H9 (cell line): ENCODE measurements around the gene NPDC1. TPM values are rescaled to one million over a fixed set of nuclear protein-coding genes. Genes with fewer than 3 reads are reported as not detected.

Experiments used
- DNase-seq: peaks from one replicate; pipeline ENCODE4 v3.0.0-alpha.2; 2017
- H2AFZ ChIP-seq: one replicate; pipeline ENCODE4 v1.6.1; 2013; ENCODE audit warnings: mild to moderate bottlenecking, low read length, control low read depth, moderate library complexity
- H2AK5ac ChIP-seq: 2 replicates; pipeline ENCODE4 v1.6.1; 2013; ENCODE audit warnings: low read length, control low read depth, mixed read lengths; ENCODE audit not compliant: insufficient read length
- H2BK120ac ChIP-seq: one replicate; pipeline ENCODE4 v1.6.1; 2013; ENCODE audit warnings: low read depth, mild to moderate bottlenecking, low read length, control low read depth, inconsistent platforms; ENCODE audit not compliant: poor library complexity, severe bottlenecking
- H2BK12ac ChIP-seq: 2 replicates; pipeline ENCODE4 v1.6.1; 2013; ENCODE audit warnings: low read length, control low read depth, mixed read lengths, low read depth; ENCODE audit not compliant: insufficient read length
- H2BK15ac ChIP-seq: 2 replicates; pipeline ENCODE4 v1.6.1; 2013; ENCODE audit warnings: low read depth, low read length, control low read depth
- H2BK20ac ChIP-seq: one replicate; pipeline ENCODE4 v1.6.1; 2013; ENCODE audit warnings: low read depth, mild to moderate bottlenecking, low read length, control low read depth, inconsistent platforms; ENCODE audit not compliant: poor library complexity, severe bottlenecking
- H2BK5ac ChIP-seq: 2 replicates; pipeline ENCODE4 v1.6.1; 2013; ENCODE audit warnings: low read length, control low read depth, mixed read lengths; ENCODE audit not compliant: insufficient read length
- H3K14ac ChIP-seq: 2 replicates; pipeline ENCODE4 v1.6.1; 2013; ENCODE audit warnings: low read length, control low read depth; ENCODE audit not compliant: insufficient read depth
- H3K18ac ChIP-seq: 2 replicates; pipeline ENCODE4 v1.6.1; 2013; ENCODE audit warnings: low read depth, mild to moderate bottlenecking, mixed read lengths, low read length, control low read depth; ENCODE audit not compliant: insufficient read length
- H3K23ac ChIP-seq: 2 replicates; pipeline ENCODE4 v1.6.1; 2013; ENCODE audit warnings: low read length, control low read depth, mixed read lengths, low read depth; ENCODE audit not compliant: insufficient read length
- H3K23me2 ChIP-seq: 2 replicates; pipeline ENCODE4 v1.6.1; 2013; ENCODE audit warnings: low read depth, mild to moderate bottlenecking, mixed read lengths, low read length, control low read depth; ENCODE audit not compliant: insufficient read length, poor library complexity, severe bottlenecking
- H3K27ac ChIP-seq: 2 replicates; pipeline ENCODE4 v1.5.1; 2013; ENCODE audit warnings: low read length, control low read depth, mixed read lengths, low read depth; ENCODE audit not compliant: insufficient read length
- H3K27me3 ChIP-seq: 2 replicates; pipeline ENCODE4 v1.6.1; 2013; ENCODE audit warnings: low read length, control low read depth, inconsistent platforms; ENCODE audit not compliant: insufficient read depth
- H3K4ac ChIP-seq: 2 replicates; pipeline ENCODE4 v1.6.1; 2013; ENCODE audit warnings: low read depth, mild to moderate bottlenecking, control low read depth, inconsistent platforms, low read length, moderate library complexity
- H3K4me1 ChIP-seq: 2 replicates; pipeline ENCODE4 v1.6.1; 2013; ENCODE audit warnings: low read length, control low read depth, inconsistent platforms; ENCODE audit not compliant: insufficient read depth
- H3K4me2 ChIP-seq: 2 replicates; pipeline ENCODE4 v1.6.1; 2013; ENCODE audit warnings: low read length, control low read depth, mixed read lengths; ENCODE audit not compliant: insufficient read length, insufficient read depth
- H3K56ac ChIP-seq: 2 replicates; pipeline ENCODE4 v1.6.1; 2013; ENCODE audit warnings: low read depth, mild to moderate bottlenecking, mixed read lengths, low read length, control low read depth; ENCODE audit not compliant: insufficient read length
- H3K79me1 ChIP-seq: 2 replicates; pipeline ENCODE4 v1.6.1; 2013; ENCODE audit warnings: low read depth, mild to moderate bottlenecking, moderate library complexity, low read length, control low read depth, inconsistent platforms; ENCODE audit not compliant: insufficient read depth, poor library complexity, severe bottlenecking
- H3K79me2 ChIP-seq: 2 replicates; pipeline ENCODE4 v1.6.1; 2013; ENCODE audit warnings: low read length, control low read depth, inconsistent platforms; ENCODE audit not compliant: insufficient read depth
- H3K9ac ChIP-seq: 2 replicates; pipeline ENCODE4 v1.6.1; 2013; ENCODE audit warnings: low read length, control low read depth, mixed read lengths; ENCODE audit not compliant: insufficient read length; ENCODE audit errors: extremely low read depth
- H3K9me3 ChIP-seq: one replicate; pipeline ENCODE4 v1.6.1; 2013; ENCODE audit warnings: low read depth, low read length, inconsistent platforms; ENCODE audit not compliant: control insufficient read depth
- H3T11ph ChIP-seq: one replicate; pipeline ENCODE4 v1.6.1; 2013; ENCODE audit warnings: mild to moderate bottlenecking, low read length, control low read depth, inconsistent platforms
- H4K20me1 ChIP-seq: one replicate; pipeline ENCODE4 v1.6.1; 2013; ENCODE audit not compliant: control insufficient read depth, insufficient read length, insufficient read depth
- H4K5ac ChIP-seq: 2 replicates; pipeline ENCODE4 v1.6.1; 2013; ENCODE audit warnings: low read depth, mild to moderate bottlenecking, mixed read lengths, low read length, control low read depth; ENCODE audit not compliant: insufficient read length
- H4K8ac ChIP-seq: replicated peaks from 2 replicates; pipeline ENCODE4 v1.6.1; 2013; ENCODE audit warnings: low read length, control low read depth, mixed read lengths, low read depth; ENCODE audit not compliant: insufficient read length
- H4K91ac ChIP-seq: 2 replicates; pipeline ENCODE4 v1.6.1; 2013; ENCODE audit warnings: low read depth, mild to moderate bottlenecking, moderate library complexity, mixed read lengths, low read length, control low read depth; ENCODE audit not compliant: insufficient read length
- H3K27ac Mint-ChIP-seq, 3 experiments: 2 replicates in 2 of 3; 3 replicates in 1 of 3; pipeline ENCODE4 v1.8.0; 2020 to 2021; ENCODE audit warnings: mixed read lengths in 3 of 3, mild to moderate bottlenecking in 1 of 3, moderate library complexity in 1 of 3
- H3K27me3 Mint-ChIP-seq: 2 replicates; pipeline ENCODE4 v1.8.0; 2021; ENCODE audit warnings: low read depth, mild to moderate bottlenecking, moderate library complexity, mixed read lengths
- H3K36me3 Mint-ChIP-seq, 3 experiments: 2 replicates in 2 of 3; 3 replicates in 1 of 3; pipeline ENCODE4 v1.8.0; 2020 to 2021; ENCODE audit warnings: low read depth in 3 of 3, mixed read lengths in 3 of 3; ENCODE audit not compliant: insufficient read depth in 1 of 3
- H3K4me1 Mint-ChIP-seq, 2 experiments: 2 replicates each; pipeline ENCODE4 v1.8.0; 2020; ENCODE audit warnings: mixed read lengths in 2 of 2
- H3K4me3 Mint-ChIP-seq, 2 experiments: 2 replicates in 1 of 2; 3 replicates in 1 of 2; pipeline ENCODE4 v1.8.0; 2020 to 2021; ENCODE audit warnings: mild to moderate bottlenecking in 2 of 2, mixed read lengths in 2 of 2, moderate library complexity in 1 of 2
- H3K9me3 Mint-ChIP-seq, 2 experiments: 2 replicates in 1 of 2; 3 replicates in 1 of 2; pipeline ENCODE4 v1.8.0; 2020; ENCODE audit warnings: mild to moderate bottlenecking in 2 of 2, mixed read lengths in 2 of 2, moderate library complexity in 1 of 2
- CTCF ChIP-seq: fragments of 200-600 bp; sonication (generic); conservative IDR thresholded peaks from 3 replicates; pipeline ENCODE4 v1.8.0; 2021; ENCODE audit warnings: antibody characterized with exemption, mild to moderate bottlenecking
- WGBS: extraction: QIAGEN DNeasy Blood & Tissue Kit; methylation state at CpG from one replicate; pipeline ENCODE4 v1.1.7; 2013; ENCODE audit warnings: missing lambda C conversion rate, low lambda C conversion rate, mixed read lengths; ENCODE audit not compliant: insufficient read length; ENCODE audit errors: extremely low coverage; 5-methylcytosine and 5-hydroxymethylcytosine counted together
- total RNA-seq: library from RNA; stranded (reverse); gene quantifications from 2 replicates; pipeline ENCODE4 v1.2.1, GENCODE V29; 2021

NPDC1 gene
- total RNA-seq, 1 experiment from 2014 or later, result 57.6 TPM

- Histone ChIP-seq H3K56ac (no peak overlapping the region), H2AFZ (no peak overlapping the region)
Measured at GRCh38 chr9:137082925-137083290, 36.9 kb upstream of the NPDC1 start.

More at GRCh38 chr9:137082925-137083290, 36.9 kb upstream of the NPDC1 start:
- TF ChIP-seq CTCF, result no peak
- no peaks in the 10 kb centered on the region for H3K79me1 ChIP-seq
- H3K23me2 ChIP-seq, result peaks cover 22% of the 10 kb centered on the region
- no peak overlapping the region for H3K4me2 ChIP-seq
- H3K4ac ChIP-seq, result no peak overlapping the region
- peaks cover 31% of the 10 kb centered on the region for H3K27me3 Mint-ChIP-seq
- no peak overlapping the region for H3T11ph ChIP-seq
- no peak overlapping the region for H3K23ac ChIP-seq
- no peaks in the 10 kb centered on the region for H3K79me2 ChIP-seq
- H3K4me1 ChIP-seq, result no peaks in the 10 kb centered on the region; the same call in 1 of the 2 replicates
- H4K5ac ChIP-seq, result no peak overlapping the region
- no peak overlapping the region for H2BK120ac ChIP-seq
- peaks cover 15 to 26% of the 10 kb centered on the region in 2 experiments for H3K4me1 Mint-ChIP-seq
- H4K20me1 ChIP-seq, result peaks cover 3% of the 10 kb centered on the region
- no peak overlapping the region for H4K91ac ChIP-seq
- no peak overlapping the region for H2BK12ac ChIP-seq
- H4K8ac ChIP-seq, result no peak overlapping the region
- H3K27ac ChIP-seq, result no peak overlapping the region
- no peak overlapping the region for H3K18ac ChIP-seq
- no peak overlapping the region for H2BK15ac ChIP-seq
- no peaks in the 10 kb centered on the region for H3K9me3 ChIP-seq
- WGBS, result no CpG with 5 or more reads among the region's 8 CpGs
- peaks cover 5% of the 10 kb centered on the region; the same call in 1 of the 2 replicates for H3K27me3 ChIP-seq
- H3K27ac Mint-ChIP-seq, result no peak overlapping the region
- H2BK5ac ChIP-seq, result no peak overlapping the region
- H2BK20ac ChIP-seq, result no peak overlapping the region
- no peak overlapping the region for H3K14ac ChIP-seq
- H2AK5ac ChIP-seq, result no peak overlapping the region
- H3K4me3 Mint-ChIP-seq, result no peak overlapping the region
- H3K9me3 Mint-ChIP-seq, result no peaks in the 10 kb centered on the region
- DNase-seq, result no peak
- no peaks in the 10 kb centered on the region; a peak in 1 of 7 replicates for H3K36me3 Mint-ChIP-seq
- no peak overlapping the region for H3K9ac ChIP-seq
